Activated B cell treated with CpG ODN at 0.5 μM for 24 hours (primary cell): ENCODE data around the gene FAF2. TPM values are rescaled to one million over a fixed set of nuclear protein-coding genes. Genes with fewer than 3 reads are reported as not detected.

Experiments used
- ATAC-seq: fragments of 200-7000 bp; cut with Tn5 transposase; one replicate; pipeline ENCODE4 v1.10.0; 2021; ENCODE audit warnings: low read depth, mild to moderate bottlenecking, moderate library complexity
- CTCF ChIA-PET: fragments of 350-600 bp; sonication (Branson Sonifier 250); formaldehyde crosslinking; loops from one replicate; lab custom pipeline; 2021; ENCODE audit warnings: antibody characterized with exemption; lab: Charles Lee
- POLR2A ChIA-PET: fragments of 350-600 bp; sonication (Branson Sonifier 250); formaldehyde crosslinking; loops from one replicate; lab custom pipeline; 2021; ENCODE audit warnings: antibody characterized with exemption; lab: Charles Lee
- DNase-seq: peaks from one replicate; pipeline ENCODE4 v3.0.0; 2022
- H3K27ac Mint-ChIP-seq: one replicate; pipeline ENCODE4 v1.8.0; 2020; ENCODE audit warnings: mixed read lengths
- H3K27me3 Mint-ChIP-seq: one replicate; pipeline ENCODE4 v1.8.0; 2021; ENCODE audit warnings: mixed read lengths
- H3K36me3 Mint-ChIP-seq: one replicate; pipeline ENCODE4 v1.8.0; 2021; ENCODE audit warnings: low read depth, mixed read lengths
- H3K4me1 Mint-ChIP-seq: one replicate; pipeline ENCODE4 v1.8.0; 2021; ENCODE audit warnings: mixed read lengths
- H3K4me3 Mint-ChIP-seq: one replicate; pipeline ENCODE4 v1.8.0; 2020; ENCODE audit warnings: mild to moderate bottlenecking, mixed read lengths
- H3K9me3 Mint-ChIP-seq: one replicate; pipeline ENCODE4 v1.8.0; 2020; ENCODE audit warnings: mixed read lengths
- intact Hi-C: fragments of 100-400 bp; cut with micrococcal nuclease; formaldehyde crosslinking; loops from one replicate; pipeline ENCODE4 v1.15.1; 2024
- total RNA-seq: library from RNA; stranded (reverse); gene quantifications from 2 replicates; pipeline ENCODE4 v1.2.3, GENCODE V29; 2022
- TF ChIP-seq, protein P1 (sequence below): fragments of 200-600 bp; IDR thresholded peaks from one replicate; pipeline ENCODE4 v1.8.0; 2022; ENCODE audit warnings: antibody characterized with exemption, mild to moderate bottlenecking

Gene FAF2
- total RNA-seq, 1 donor from 2014 or later = 39.0 TPM

DNA sequence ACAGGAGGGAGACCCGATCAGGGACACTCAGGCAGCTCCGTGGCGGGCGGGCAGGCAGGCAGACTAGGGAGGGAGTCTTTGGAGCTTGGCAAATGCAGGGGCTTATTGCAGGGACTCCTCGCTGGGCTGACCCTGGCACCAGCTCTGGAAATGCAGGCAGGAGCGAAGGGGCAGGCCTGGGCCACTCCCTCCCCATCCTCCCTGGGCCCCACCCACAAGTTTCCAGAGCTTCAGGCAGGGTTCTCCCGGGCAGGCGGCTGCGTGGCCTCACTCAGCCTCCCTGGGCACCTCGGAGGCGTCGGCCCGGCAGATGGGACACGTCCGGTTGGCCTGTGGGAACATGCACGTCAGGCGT, 80.6 kb downstream of the FAF2 start:
- Mint-ChIP-seq H3K9me3 (no peaks in the 10 kb centered on the region), H3K27me3 (no peaks in the 10 kb centered on the region), H3K27ac (peak overlapping the region; percentile 85), H3K4me1 (peaks cover 44% of the 10 kb centered on the region), H3K4me3 (no peak overlapping the region), H3K36me3 (peaks cover 38% of the 10 kb centered on the region)
- ATAC-seq = no peak
- ChIA-PET CTCF (interaction anchor here (1.7 kb wide), 1 partner anchor 14 kb away, joined by 9 read pairs; no protein-coding TSS in a partner anchor), POLR2A (interaction anchor here (2.5 kb wide), 1 partner anchor 9 kb away, joined by 13 read pairs; the partner anchor contains the start of gene RNF44)
- intact Hi-C loops = no loop called here
- no peak for DNase-seq
- TF ChIP-seq, protein P1, sequence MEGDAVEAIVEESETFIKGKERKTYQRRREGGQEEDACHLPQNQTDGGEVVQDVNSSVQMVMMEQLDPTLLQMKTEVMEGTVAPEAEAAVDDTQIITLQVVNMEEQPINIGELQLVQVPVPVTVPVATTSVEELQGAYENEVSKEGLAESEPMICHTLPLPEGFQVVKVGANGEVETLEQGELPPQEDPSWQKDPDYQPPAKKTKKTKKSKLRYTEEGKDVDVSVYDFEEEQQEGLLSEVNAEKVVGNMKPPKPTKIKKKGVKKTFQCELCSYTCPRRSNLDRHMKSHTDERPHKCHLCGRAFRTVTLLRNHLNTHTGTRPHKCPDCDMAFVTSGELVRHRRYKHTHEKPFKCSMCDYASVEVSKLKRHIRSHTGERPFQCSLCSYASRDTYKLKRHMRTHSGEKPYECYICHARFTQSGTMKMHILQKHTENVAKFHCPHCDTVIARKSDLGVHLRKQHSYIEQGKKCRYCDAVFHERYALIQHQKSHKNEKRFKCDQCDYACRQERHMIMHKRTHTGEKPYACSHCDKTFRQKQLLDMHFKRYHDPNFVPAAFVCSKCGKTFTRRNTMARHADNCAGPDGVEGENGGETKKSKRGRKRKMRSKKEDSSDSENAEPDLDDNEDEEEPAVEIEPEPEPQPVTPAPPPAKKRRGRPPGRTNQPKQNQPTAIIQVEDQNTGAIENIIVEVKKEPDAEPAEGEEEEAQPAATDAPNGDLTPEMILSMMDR = no peak

DNA sequence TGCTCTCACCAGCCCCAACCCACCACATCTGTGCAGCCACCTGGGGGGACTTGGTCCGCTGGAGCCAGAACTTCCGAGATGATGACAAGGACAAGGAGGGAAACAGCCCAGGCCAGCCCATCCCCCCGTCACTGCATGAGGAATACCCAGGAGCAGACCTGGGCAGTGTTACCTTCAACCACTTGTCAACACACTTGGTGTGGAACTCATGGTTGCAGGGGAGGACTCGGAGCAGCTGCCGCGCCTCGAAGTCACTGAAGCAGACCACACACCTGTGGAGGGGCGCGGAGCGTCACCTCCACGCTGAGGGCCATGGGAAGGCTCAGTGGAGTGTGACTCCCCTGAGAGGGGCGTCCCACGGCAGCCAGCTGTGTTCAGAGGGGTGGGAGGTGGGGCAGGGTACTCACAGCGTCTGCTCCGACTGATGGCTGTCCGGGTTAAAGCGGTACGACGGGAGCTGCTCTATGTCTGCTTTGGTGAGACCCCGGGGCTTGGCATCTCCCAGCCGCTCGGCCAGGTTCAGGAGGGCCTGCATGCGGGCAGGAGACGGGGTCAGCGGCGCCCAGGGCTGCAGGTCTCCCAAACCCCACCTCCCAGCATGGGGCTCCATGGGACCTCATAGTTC, 81.0 kb downstream of the FAF2 start:
- DNase-seq = no peak
- H3K4me1 Mint-ChIP-seq = peaks cover 47% of the 10 kb centered on the region

DNA sequence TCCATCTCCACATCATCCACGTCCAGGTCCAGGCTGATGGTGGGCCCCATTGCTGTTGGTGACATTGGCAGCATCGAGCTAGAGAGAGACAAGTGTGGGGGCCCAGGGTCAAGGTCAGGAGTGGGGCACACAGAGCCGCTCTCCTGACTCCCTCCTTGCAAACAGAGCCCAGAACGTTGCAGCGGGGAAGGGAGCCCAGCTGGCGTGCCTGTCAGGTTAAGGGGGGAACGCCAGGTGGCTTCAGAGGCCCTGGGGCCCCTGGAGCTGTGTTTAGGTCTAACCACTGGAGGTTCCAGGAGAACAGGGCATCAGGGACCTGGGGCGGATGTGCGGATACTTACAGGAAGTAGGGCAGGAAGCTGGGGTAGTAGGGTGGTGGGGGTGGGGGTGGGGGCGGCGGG, 81.6 kb downstream of the FAF2 start:
- Mint-ChIP-seq H3K36me3 (peaks cover 39% of the 10 kb centered on the region), H3K27me3 (no peaks in the 10 kb centered on the region), H3K9me3 (no peaks in the 10 kb centered on the region), H3K27ac (peak overlapping the region; percentile 85), H3K4me3 (peak overlapping the region; percentile 19), H3K4me1 (peaks cover 52% of the 10 kb centered on the region)
- POLR2A ChIA-PET = interaction anchor here (1.1 to 2.5 kb wide), 3 partner anchors 8 to 82 kb away, joined by 5 to 13 read pairs (median 11); partner anchors contain the start of genes FAF2 and RNF44
- CTCF ChIA-PET = interaction anchor here (1.7 kb wide), 1 partner anchor 13 kb away, joined by 9 read pairs; no protein-coding TSS in a partner anchor
- TF ChIP-seq, protein P1 = no peak
- ATAC-seq (peak; percentile 19), DNase-seq (peak; percentile 34)
- intact Hi-C loops = loop anchor here (10.0 kb wide), 1 partner anchor 1585 kb away; the partner anchor contains the start of gene N4BP3

More for the DNA sequence above, 81.0 kb downstream of the FAF2 start:
- Mint-ChIP-seq H3K4me3 (no peak overlapping the region), H3K36me3 (peaks cover 39% of the 10 kb centered on the region), H3K27me3 (no peaks in the 10 kb centered on the region), H3K9me3 (no peaks in the 10 kb centered on the region), H3K27ac (peak overlapping the region; percentile 85)
- TF ChIP-seq, protein P1 = no peak
- peak; percentile 11 for ATAC-seq
- POLR2A ChIA-PET = interaction anchor here (1.1 to 2.5 kb wide), 2 partner anchors 8 to 81 kb away, joined by 11 to 13 read pairs; partner anchors contain the start of genes FAF2 and RNF44
- intact Hi-C loops = no loop called here
- CTCF ChIA-PET = interaction anchor here (1.7 kb wide), 1 partner anchor 14 kb away, joined by 9 read pairs; no protein-coding TSS in a partner anchor

DNA sequence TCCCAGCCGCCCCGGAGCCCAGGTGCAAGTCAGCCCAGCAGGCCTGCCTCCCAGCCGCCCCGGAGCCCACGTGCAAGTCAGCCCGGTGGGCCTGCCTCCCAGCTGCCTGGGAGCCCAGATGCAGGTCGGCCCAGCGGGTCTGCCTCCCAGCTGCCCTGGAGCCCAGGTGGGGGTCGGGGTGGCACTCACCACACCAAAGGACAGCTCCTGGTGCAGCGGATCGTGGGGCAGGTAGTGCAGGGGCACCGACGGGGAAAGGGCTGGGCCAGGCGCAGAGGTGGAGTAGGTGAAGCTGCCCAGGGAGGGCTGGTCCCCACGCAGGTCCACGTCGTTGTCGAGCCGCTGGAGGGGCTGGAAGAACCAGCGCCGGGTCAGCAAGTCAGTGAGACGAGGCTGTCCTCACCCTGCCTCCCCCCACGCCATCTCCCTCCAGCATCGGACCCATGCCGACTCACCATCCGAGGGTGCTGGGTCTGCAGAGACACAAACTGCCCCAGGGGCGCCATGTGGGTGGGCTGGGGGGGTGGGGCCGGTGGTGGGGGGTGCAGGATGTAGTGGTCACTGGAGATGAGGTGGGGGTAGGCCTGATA, 82.3 kb downstream of the FAF2 start:
- Mint-ChIP-seq H3K4me1 (peaks cover 59% of the 10 kb centered on the region), H3K4me3 (no peak overlapping the region), H3K27me3 (no peaks in the 10 kb centered on the region), H3K9me3 (no peaks in the 10 kb centered on the region), H3K27ac (no peak overlapping the region), H3K36me3 (peaks cover 37% of the 10 kb centered on the region)
- ChIA-PET POLR2A (interaction anchor here (1.1 to 2.5 kb wide), 3 partner anchors 7 to 82 kb away, joined by 5 to 13 read pairs (median 11); partner anchors contain the start of genes FAF2 and RNF44), CTCF (interaction anchor here (1.0 to 1.7 kb wide), 2 partner anchors 12 to 114 kb away, joined by 4 to 9 read pairs; partner anchors contain the start of gene CLTB)
- intact Hi-C loops = loop anchor here (10.0 kb wide), 1 partner anchor 1584 kb away; the partner anchor contains the start of gene N4BP3
- ATAC-seq (no peak), DNase-seq (no peak)
- TF ChIP-seq, protein P1 = no peak
